Stimulated activated naive CD8-positive, alpha-beta T cell treated with anti-CD3 and anti-CD28 coated beads, Interleukin-15, Interleukin-2, amounts not matched to agents 100 ng/mL and 50 ng/mL, for 24 hours (primary cell): ENCODE measurements around the gene ZC3H7B.
"Not testable (repeated sequence)": the region's sequence is repeated elsewhere in the genome, so short reads cannot be mapped to it uniquely, and the experiment has no call there.

Source experiments
- H3K27ac Mint-ChIP-seq: one replicate; pipeline ENCODE4 v1.8.0; 2021; ENCODE audit warnings: mild to moderate bottlenecking, mixed read lengths
- H3K27me3 Mint-ChIP-seq: one replicate; pipeline ENCODE4 v1.8.0; 2021; ENCODE audit warnings: mixed read lengths
- H3K36me3 Mint-ChIP-seq: one replicate; pipeline ENCODE4 v1.8.0; 2021; ENCODE audit warnings: low read depth, mixed read lengths
- H3K4me1 Mint-ChIP-seq: one replicate; pipeline ENCODE4 v1.8.0; 2021; ENCODE audit warnings: low read depth, mixed read lengths
- H3K4me3 Mint-ChIP-seq: one replicate; pipeline ENCODE4 v1.8.0; 2021; ENCODE audit warnings: mild to moderate bottlenecking, mixed read lengths
- H3K9me3 Mint-ChIP-seq: one replicate; pipeline ENCODE4 v1.8.0; 2021; ENCODE audit warnings: mixed read lengths

Gene ZC3H7B

GRCh38 chr22:41394012-41394356, 92.7 kb downstream of the ZC3H7B start:
- no peak overlapping the region for H3K4me3 Mint-ChIP-seq
- H3K27ac Mint-ChIP-seq, result no peak overlapping the region
- H3K36me3 Mint-ChIP-seq, result peaks cover 12% of the 10 kb centered on the region
- peaks cover 2% of the 10 kb centered on the region for H3K4me1 Mint-ChIP-seq
- no peaks in the 10 kb centered on the region for H3K27me3 Mint-ChIP-seq
- no peaks in the 10 kb centered on the region for H3K9me3 Mint-ChIP-seq

GRCh38 chr22:41395531-41396240, 94.4 kb downstream of the ZC3H7B start:
- H3K27ac Mint-ChIP-seq, result no peak overlapping the region
- no peaks in the 10 kb centered on the region for H3K4me1 Mint-ChIP-seq
- H3K27me3 Mint-ChIP-seq, result no peaks in the 10 kb centered on the region
- H3K36me3 Mint-ChIP-seq, result peaks cover 6% of the 10 kb centered on the region
- H3K9me3 Mint-ChIP-seq, result no peaks in the 10 kb centered on the region
- no peak overlapping the region for H3K4me3 Mint-ChIP-seq

- Mint-ChIP-seq H3K9me3 (no peaks in the 10 kb centered on the region), H3K27ac (no peak overlapping the region), H3K4me3 (no peak overlapping the region), H3K36me3 (peaks cover 3% of the 10 kb centered on the region), H3K27me3 (no peaks in the 10 kb centered on the region), H3K4me1 (no peaks in the 10 kb centered on the region)
Measured at GRCh38 chr22:41397143-41397811, 96.0 kb downstream of the ZC3H7B start.

GRCh38 chr22:41398921-41399320, 97.6 kb downstream of the ZC3H7B start:
- no peaks in the 10 kb centered on the region for H3K27me3 Mint-ChIP-seq
- H3K4me1 Mint-ChIP-seq, result peaks cover 4% of the 10 kb centered on the region
- peaks cover 3% of the 10 kb centered on the region for H3K36me3 Mint-ChIP-seq
- no peak overlapping the region for H3K27ac Mint-ChIP-seq
- no peaks in the 10 kb centered on the region for H3K9me3 Mint-ChIP-seq
- no peak overlapping the region for H3K4me3 Mint-ChIP-seq

- Mint-ChIP-seq H3K27me3 (no peaks in the 10 kb centered on the region), H3K9me3 (no peaks in the 10 kb centered on the region), H3K4me3 (no peak overlapping the region), H3K4me1 (peaks cover 19% of the 10 kb centered on the region), H3K27ac (no peak overlapping the region), H3K36me3 (no peaks in the 10 kb centered on the region)
Measured at GRCh38 chr22:41401781-41402648, 100.7 kb downstream of the ZC3H7B start.

- not testable (repeated sequence) for H3K9me3 Mint-ChIP-seq, H3K36me3 Mint-ChIP-seq, H3K27ac Mint-ChIP-seq, H3K27me3 Mint-ChIP-seq, H3K4me3 Mint-ChIP-seq
- peaks cover 19% of the 10 kb centered on the region for H3K4me1 Mint-ChIP-seq
Measured at GRCh38 chr22:41402851-41403250, 101.5 kb downstream of the ZC3H7B start.

- Mint-ChIP-seq H3K36me3 (no peaks in the 10 kb centered on the region), H3K27me3 (no peaks in the 10 kb centered on the region), H3K27ac (peak overlapping the region; percentile 67), H3K4me3 (no peak overlapping the region), H3K9me3 (no peaks in the 10 kb centered on the region), H3K4me1 (peaks cover 19% of the 10 kb centered on the region)
Measured at GRCh38 chr22:41403532-41404318, 102.4 kb downstream of the ZC3H7B start.

GRCh38 chr22:41405588-41405987, 104.3 kb downstream of the ZC3H7B start:
- no peaks in the 10 kb centered on the region for H3K36me3 Mint-ChIP-seq
- H3K4me1 Mint-ChIP-seq, result peaks cover 19% of the 10 kb centered on the region
- H3K27ac Mint-ChIP-seq, result peak overlapping the region; percentile 79
- no peaks in the 10 kb centered on the region for H3K9me3 Mint-ChIP-seq
- H3K4me3 Mint-ChIP-seq, result peak overlapping the region; percentile 11
- no peaks in the 10 kb centered on the region for H3K27me3 Mint-ChIP-seq

GRCh38 chr22:41406410-41406809, 105.1 kb downstream of the ZC3H7B start:
- peak overlapping the region; percentile 4 for H3K4me3 Mint-ChIP-seq

GRCh38 chr22:41407433-41407832, 106.1 kb downstream of the ZC3H7B start:
- Mint-ChIP-seq H3K4me1 (peaks cover 33% of the 10 kb centered on the region), H3K36me3 (no peaks in the 10 kb centered on the region), H3K4me3 (no peak overlapping the region), H3K27me3 (no peaks in the 10 kb centered on the region), H3K9me3 (no peaks in the 10 kb centered on the region), H3K27ac (no peak overlapping the region)

More at GRCh38 chr22:41406410-41406809, 105.1 kb downstream of the ZC3H7B start:
- Mint-ChIP-seq H3K36me3 (no peaks in the 10 kb centered on the region), H3K27ac (peak overlapping the region; percentile 24), H3K4me1 (peaks cover 26% of the 10 kb centered on the region), H3K9me3 (no peaks in the 10 kb centered on the region), H3K27me3 (no peaks in the 10 kb centered on the region)

- Mint-ChIP-seq H3K4me3 (no peak overlapping the region), H3K9me3 (no peaks in the 10 kb centered on the region), H3K27ac (no peak overlapping the region), H3K27me3 (no peaks in the 10 kb centered on the region), H3K4me1 (peaks cover 36% of the 10 kb centered on the region), H3K36me3 (no peaks in the 10 kb centered on the region)
Measured at GRCh38 chr22:41408665-41409064, 107.3 kb downstream of the ZC3H7B start.
